Stimulated activated CD4-positive, alpha-beta T cell treated with anti-CD3 and anti-CD28 coated beads, Interleukin-15, amount 100 ng/mL, for 1 hour (primary cell): ENCODE measurements around the gene UBE4A.

ENCODE experiments used
- DNase-seq, 2 donors: peaks; one replicate each; pipeline ENCODE4 v3.0.0-alpha.2; 2020; ENCODE audit warnings: low read depth in 1 of 2, low spot score in 1 of 2

UBE4A gene

GRCh38 chr11:118341261-118341660 is 18.1 kb upstream of the UBE4A start:
- DNase-seq, result no peak

- no peak for DNase-seq
Observed at GRCh38 chr11:118341815-118342489, 17.4 kb upstream of the UBE4A start.

GRCh38 chr11:118342503-118343161 is 16.8 kb upstream of the UBE4A start, which contains the start of gene CD3D:
Gene CD3D (minus strand): TSS chr11:118342705. CDS start chr11:118342607, 98 bp downstream.
- peak in 1 of 2 donors; percentile 40 for DNase-seq

GRCh38 chr11:118343248-118343647 is 16.2 kb upstream of the UBE4A start:
- DNase-seq, result no peak

- peak; percentile 45 to 58 for DNase-seq
Observed at GRCh38 chr11:118343981-118344515, 15.4 kb upstream of the UBE4A start, which contains the start of gene CD3G. Gene CD3G (plus strand): TSS chr11:118344344. CDS start chr11:118344424, 80 bp downstream.

GRCh38 chr11:118349475-118349874 is 9.9 kb upstream of the UBE4A start:
- DNase-seq, result no peak

- no peak for DNase-seq
Observed at GRCh38 chr11:118353084-118353710, 6.2 kb upstream of the UBE4A start.

GRCh38 chr11:118358071-118358470 is 1.3 kb upstream of the UBE4A start:
- DNase-seq, result no peak

- DNase-seq, result no peak
Observed at GRCh38 chr11:118364956-118365615, 5.7 kb downstream of the UBE4A start.

GRCh38 chr11:118366287-118366686 is 6.9 kb downstream of the UBE4A start:
- no peak for DNase-seq

- no peak for DNase-seq
Observed at GRCh38 chr11:118370774-118371173, 11.4 kb downstream of the UBE4A start.

- DNase-seq, result no peak
Observed at GRCh38 chr11:118373263-118373662, 13.9 kb downstream of the UBE4A start.

- DNase-seq, result no peak
Observed at GRCh38 chr11:118373871-118374270, 14.5 kb downstream of the UBE4A start.

- DNase-seq, result no peak
Observed at GRCh38 chr11:118374729-118375128, 15.3 kb downstream of the UBE4A start.

- DNase-seq, result no peak
Observed at GRCh38 chr11:118375978-118376377, 16.6 kb downstream of the UBE4A start.

GRCh38 chr11:118379497-118379896 is 20.1 kb downstream of the UBE4A start:
- no peak for DNase-seq

GRCh38 chr11:118380571-118380970 is 21.2 kb downstream of the UBE4A start:
- DNase-seq, result no peak

- no peak for DNase-seq
Observed at GRCh38 chr11:118382954-118383353, 23.6 kb downstream of the UBE4A start.

- no peak for DNase-seq
Observed at GRCh38 chr11:118383657-118384056, 24.3 kb downstream of the UBE4A start.

- no peak for DNase-seq
Observed at GRCh38 chr11:118396097-118396501, 36.7 kb downstream of the UBE4A start.

- DNase-seq, result no peak
Observed at GRCh38 chr11:118397448-118397847, 38.0 kb downstream of the UBE4A start.
